HuH-7.5 (cell line): ENCODE data around the gene SRSF2.
"Not testable (repeated sequence)": the region's sequence is repeated elsewhere in the genome, so short reads cannot be mapped to it uniquely, and the experiment has no call there.

Experiments used
- DNase-seq: peaks from one replicate; pipeline ENCODE4 v3.0.0; 2011; ENCODE audit warnings: low spot score

The SRSF2 gene

GRCh38 chr17:76737082-76737675 is at the start of gene SRSF2:
SRSF2 (minus strand) TSS chr17:76737331; CDS start chr17:76737160, 171 bp downstream.
- peak; percentile 87 for DNase-seq

- no peak for DNase-seq
Measured at GRCh38 chr17:76784926-76785325, 47.8 kb upstream of the SRSF2 start.

GRCh38 chr17:76783146-76783545 is 46.0 kb upstream of the SRSF2 start:
- no peak for DNase-seq

GRCh38 chr17:76781056-76781982 is 44.2 kb upstream of the SRSF2 start:
- DNase-seq: no peak

- no peak for DNase-seq
Measured at GRCh38 chr17:76775021-76775600, 38.0 kb upstream of the SRSF2 start.

GRCh38 chr17:76772842-76773525 is 35.9 kb upstream of the SRSF2 start:
- no peak for DNase-seq

GRCh38 chr17:76758570-76758969 is 21.4 kb upstream of the SRSF2 start:
- DNase-seq: no peak

- no peak for DNase-seq
Measured at GRCh38 chr17:76757256-76757655, 20.1 kb upstream of the SRSF2 start.

- no peak for DNase-seq
Measured at GRCh38 chr17:76755285-76755684, 18.2 kb upstream of the SRSF2 start.

GRCh38 chr17:76753061-76753961 is 16.2 kb upstream of the SRSF2 start:
- DNase-seq: no peak

- DNase-seq: no peak
Measured at GRCh38 chr17:76752006-76752405, 14.9 kb upstream of the SRSF2 start.

GRCh38 chr17:76751416-76751993 is 14.4 kb upstream of the SRSF2 start:
- no peak for DNase-seq

- DNase-seq: no peak
Measured at GRCh38 chr17:76748657-76749056, 11.5 kb upstream of the SRSF2 start.

GRCh38 chr17:76747716-76748363 is 10.7 kb upstream of the SRSF2 start:
- DNase-seq: no peak

- DNase-seq: not testable (repeated sequence)
Measured at GRCh38 chr17:76745785-76746184, 8.7 kb upstream of the SRSF2 start.

- DNase-seq: no peak
Measured at GRCh38 chr17:76744747-76745146, 7.6 kb upstream of the SRSF2 start.

- DNase-seq: no peak
Measured at GRCh38 chr17:76742958-76743357, 5.8 kb upstream of the SRSF2 start.

GRCh38 chr17:76740329-76741118 is 3.4 kb upstream of the SRSF2 start:
- no peak for DNase-seq

GRCh38 chr17:76739568-76740115 is 2.5 kb upstream of the SRSF2 start:
- DNase-seq: not testable (repeated sequence)
